DMS114 treated with DMSO at 0.1 percent for 48 hours (cell line): ENCODE results near the gene MACROH2A1.

ENCODE experiments used
- DNase-seq: peaks from one replicate; lab custom pipeline; 2025; ENCODE audit not compliant: unreplicated experiment; lab: John Stamatoyannopoulos, UW

Gene MACROH2A1

DNA sequence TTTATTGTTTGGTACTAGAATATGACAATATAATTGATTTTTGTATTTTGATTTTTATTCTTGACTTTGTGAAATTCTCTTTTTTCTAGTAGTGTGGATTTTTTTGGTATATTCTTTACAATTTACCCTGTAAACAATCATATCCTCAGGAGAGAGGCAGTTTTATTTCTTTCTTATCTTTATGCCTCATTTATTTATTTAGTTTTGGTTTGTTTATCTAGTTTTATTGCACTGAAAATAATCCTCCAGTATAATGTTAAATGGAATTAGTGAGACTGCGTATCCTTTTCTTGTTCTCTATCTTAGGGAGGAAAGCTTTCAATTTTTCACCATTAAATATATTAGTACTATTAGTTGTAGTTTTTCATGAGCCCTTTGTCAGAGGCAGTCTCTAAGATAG, 109.4 kb downstream of the MACROH2A1 start:
- no peak for DNase-seq

- no peak for DNase-seq
Measured at GRCh38 chr5:135287551-135287950, 111.5 kb downstream of the MACROH2A1 start.
